ENCODE measurements around the gene CXCR3. TPM values are rescaled to one million over a fixed set of nuclear protein-coding genes. Genes with fewer than 3 reads are reported as not detected.

Gene CXCR3
- total RNA-seq, 2 experiments from 2014 or later: 42.4 to 43.8 TPM

DNA sequence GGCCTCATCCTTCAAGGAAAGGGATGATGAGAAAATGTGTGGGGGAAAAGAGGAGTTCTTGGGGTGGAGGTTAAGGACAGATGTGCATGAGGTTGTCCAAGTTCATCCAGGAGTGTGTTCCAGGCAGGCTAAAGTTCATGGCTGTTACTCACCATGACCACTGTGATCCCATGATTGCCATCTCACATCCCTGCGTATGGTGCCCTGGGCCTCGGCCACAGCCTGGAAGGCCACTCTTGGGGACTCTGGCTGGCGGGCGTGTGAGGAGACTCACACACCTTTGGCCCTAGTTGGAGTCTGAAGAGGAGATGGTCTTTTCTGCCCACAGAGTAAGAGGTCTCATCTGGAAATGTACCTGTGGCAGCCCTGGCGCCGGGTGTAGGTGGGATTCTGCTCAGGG is 41.6 kb upstream of the CXCR3 start:
- TF ChIP-seq, protein P1, sequence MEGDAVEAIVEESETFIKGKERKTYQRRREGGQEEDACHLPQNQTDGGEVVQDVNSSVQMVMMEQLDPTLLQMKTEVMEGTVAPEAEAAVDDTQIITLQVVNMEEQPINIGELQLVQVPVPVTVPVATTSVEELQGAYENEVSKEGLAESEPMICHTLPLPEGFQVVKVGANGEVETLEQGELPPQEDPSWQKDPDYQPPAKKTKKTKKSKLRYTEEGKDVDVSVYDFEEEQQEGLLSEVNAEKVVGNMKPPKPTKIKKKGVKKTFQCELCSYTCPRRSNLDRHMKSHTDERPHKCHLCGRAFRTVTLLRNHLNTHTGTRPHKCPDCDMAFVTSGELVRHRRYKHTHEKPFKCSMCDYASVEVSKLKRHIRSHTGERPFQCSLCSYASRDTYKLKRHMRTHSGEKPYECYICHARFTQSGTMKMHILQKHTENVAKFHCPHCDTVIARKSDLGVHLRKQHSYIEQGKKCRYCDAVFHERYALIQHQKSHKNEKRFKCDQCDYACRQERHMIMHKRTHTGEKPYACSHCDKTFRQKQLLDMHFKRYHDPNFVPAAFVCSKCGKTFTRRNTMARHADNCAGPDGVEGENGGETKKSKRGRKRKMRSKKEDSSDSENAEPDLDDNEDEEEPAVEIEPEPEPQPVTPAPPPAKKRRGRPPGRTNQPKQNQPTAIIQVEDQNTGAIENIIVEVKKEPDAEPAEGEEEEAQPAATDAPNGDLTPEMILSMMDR (IDR thresholded peaks at IDR 0.05): no peak
- no peaks in the 10 kb centered on the region for H3K36me3 Mint-ChIP-seq (ENCODE audit: low read depth)
- peaks cover 31% of the 10 kb centered on the region for H3K4me1 Mint-ChIP-seq (ENCODE audit: low read depth)
- no peak overlapping the region for H3K4me3 Mint-ChIP-seq
- peaks cover 3% of the 10 kb centered on the region for H3K27me3 Mint-ChIP-seq
- H3K9me3 Mint-ChIP-seq: no peaks in the 10 kb centered on the region
- no peak overlapping the region for H3K27ac Mint-ChIP-seq
- ATAC-seq: no peak
- ChIA-PET CTCF (no interaction called here), POLR2A (no interaction called here)
- intact Hi-C loops (cut with micrococcal nuclease): no loop called here
- no peak for DNase-seq

DNA sequence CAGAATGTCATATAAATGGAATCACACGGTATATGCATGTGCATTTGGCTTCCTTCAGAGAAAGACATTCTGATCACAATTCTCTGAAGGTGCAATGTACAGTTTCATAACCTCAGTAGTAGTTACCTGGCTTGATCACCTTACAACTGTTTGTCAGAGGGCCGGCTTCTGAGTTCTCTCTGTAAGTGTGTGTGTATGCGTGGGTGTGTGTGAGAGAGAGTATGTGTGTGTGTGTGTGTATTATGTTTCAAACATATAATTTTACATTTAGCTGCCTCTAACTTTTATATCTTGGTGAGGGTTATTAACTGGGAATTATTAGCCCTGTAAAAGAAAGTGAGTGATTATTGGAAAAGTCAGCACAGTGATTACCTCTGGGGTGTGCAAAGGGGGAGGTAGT is 41.0 kb upstream of the CXCR3 start:
- TF ChIP-seq, protein P1 (IDR thresholded peaks at IDR 0.05): no peak
- ChIA-PET CTCF (no interaction called here), POLR2A (no interaction called here)
- Mint-ChIP-seq H3K9me3 (no peaks in the 10 kb centered on the region), H3K4me1 (ENCODE audit: low read depth) (peaks cover 31% of the 10 kb centered on the region), H3K4me3 (no peak overlapping the region), H3K27ac (no peak overlapping the region), H3K36me3 (ENCODE audit: low read depth) (no peaks in the 10 kb centered on the region), H3K27me3 (peaks cover 3% of the 10 kb centered on the region)
- intact Hi-C loops (cut with micrococcal nuclease): no loop called here
- ATAC-seq (no peak), DNase-seq (no peak)

DNA sequence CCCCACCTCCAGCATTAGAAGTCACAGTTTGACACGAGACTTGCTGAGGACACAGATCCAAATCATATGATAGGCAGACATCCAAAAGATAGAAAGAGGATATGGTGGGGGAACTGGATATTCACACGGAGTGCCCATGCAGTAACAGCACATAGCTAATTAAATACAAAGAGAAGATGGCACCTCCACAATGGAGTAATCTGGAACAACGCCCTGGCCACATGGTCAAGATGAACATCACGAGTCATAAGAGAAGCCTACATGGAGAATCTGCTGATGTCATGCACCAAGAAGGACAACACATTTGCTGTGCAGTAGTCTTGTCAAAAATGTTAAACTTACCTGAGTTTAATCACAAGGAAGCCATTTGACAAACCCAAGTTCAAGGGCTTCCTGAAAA is 39.0 kb upstream of the CXCR3 start:
- intact Hi-C loops (cut with micrococcal nuclease): no loop called here
- peaks cover 16% of the 10 kb centered on the region for H3K4me1 Mint-ChIP-seq (ENCODE audit: low read depth)
- POLR2A ChIA-PET: no interaction called here

DNA sequence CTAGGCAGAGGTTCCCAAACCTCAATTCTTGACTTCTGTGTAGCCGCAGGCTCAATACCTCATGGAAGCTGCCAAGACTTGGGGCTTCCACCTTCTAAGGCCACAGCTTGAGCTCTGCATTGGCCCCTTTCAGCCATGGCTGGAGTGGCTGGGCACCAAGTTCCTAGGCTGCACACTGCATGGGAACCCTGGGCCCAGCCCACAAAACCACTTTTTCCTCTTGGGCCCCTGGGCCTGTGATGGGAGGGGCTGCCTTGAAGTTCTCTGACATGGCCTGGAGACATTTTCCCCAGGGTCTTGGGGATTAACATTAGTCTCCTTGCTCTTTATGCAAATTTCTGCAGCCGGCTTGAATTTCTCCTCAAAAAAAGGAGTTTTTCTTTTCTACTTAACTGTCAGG is 35.0 kb upstream of the CXCR3 start:
- no peak overlapping the region for H3K27ac Mint-ChIP-seq
- POLR2A ChIA-PET: no interaction called here
- CTCF ChIA-PET: no interaction called here
- TF ChIP-seq, protein P1 (IDR thresholded peaks at IDR 0.05): no peak
- H3K9me3 Mint-ChIP-seq: no peaks in the 10 kb centered on the region
- ATAC-seq (no peak), DNase-seq (no peak)
- no peaks in the 10 kb centered on the region for H3K27me3 Mint-ChIP-seq
- H3K36me3 Mint-ChIP-seq (ENCODE audit: low read depth): no peaks in the 10 kb centered on the region
- peaks cover 26% of the 10 kb centered on the region for H3K4me1 Mint-ChIP-seq (ENCODE audit: low read depth)
- intact Hi-C loops (cut with micrococcal nuclease): loop anchor here (5.0 kb wide), 1 partner anchor 36 kb away; the partner anchor contains the start of gene CXCR3
- no peak overlapping the region for H3K4me3 Mint-ChIP-seq

More for the DNA sequence above, 39.0 kb upstream of the CXCR3 start:
- Mint-ChIP-seq H3K4me3 (no peak overlapping the region), H3K27me3 (peaks cover 3% of the 10 kb centered on the region), H3K27ac (no peak overlapping the region), H3K36me3 (ENCODE audit: low read depth) (no peaks in the 10 kb centered on the region), H3K9me3 (no peaks in the 10 kb centered on the region)
- no peak for DNase-seq
- TF ChIP-seq, protein P1 (IDR thresholded peaks at IDR 0.05): no peak
- no peak for ATAC-seq
- CTCF ChIA-PET: no interaction called here

DNA sequence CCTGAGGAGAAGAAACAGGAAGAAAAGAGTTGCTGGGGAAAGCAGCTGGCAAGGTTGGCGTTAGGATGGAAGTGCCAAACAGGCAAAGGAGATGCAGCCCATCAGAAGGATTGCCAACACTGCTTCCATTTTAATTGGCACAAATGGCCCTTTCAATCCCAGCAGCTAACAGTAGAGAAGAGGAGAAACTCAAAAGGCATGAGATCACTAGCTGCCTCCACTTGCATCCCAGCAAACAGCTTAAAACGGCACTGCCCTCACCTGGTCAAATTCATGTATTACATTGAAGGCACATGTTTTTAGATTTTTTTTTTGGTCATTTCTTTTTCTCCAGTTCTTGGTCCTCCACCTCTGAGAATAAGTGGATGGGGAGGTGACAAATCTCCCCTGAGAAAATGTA is 34.1 kb upstream of the CXCR3 start:
- intact Hi-C loops (cut with micrococcal nuclease): loop anchor here (5.0 kb wide), 1 partner anchor 35 kb away; the partner anchor contains the start of gene CXCR3

More for the DNA sequence above, 34.1 kb upstream of the CXCR3 start:
- CTCF ChIA-PET: interaction anchor here (0.6 to 3.9 kb wide), 15 partner anchors 33 to 222 kb away, joined by 3 to 28 read pairs (median 4); partner anchors contain the start of gene CXCR3
- TF ChIP-seq, protein P1 (IDR thresholded peaks at IDR 0.05): peak; percentile 42
- ATAC-seq (peak; percentile 70), DNase-seq (peak; percentile 74)
- POLR2A ChIA-PET: interaction anchor here (0.7 to 1.2 kb wide), 2 partner anchors 34 to 77 kb away, joined by 3 to 4 read pairs; partner anchors contain the start of gene CXCR3
- H3K4me1 Mint-ChIP-seq (ENCODE audit: low read depth): peaks cover 29% of the 10 kb centered on the region
- no peaks in the 10 kb centered on the region for H3K27me3 Mint-ChIP-seq
- no peak overlapping the region for H3K4me3 Mint-ChIP-seq
- H3K36me3 Mint-ChIP-seq (ENCODE audit: low read depth): no peaks in the 10 kb centered on the region
- peak overlapping the region; percentile 49 for H3K27ac Mint-ChIP-seq
- H3K9me3 Mint-ChIP-seq: no peaks in the 10 kb centered on the region
